ENCODE results near the gene NIN.

Gene NIN

DNA sequence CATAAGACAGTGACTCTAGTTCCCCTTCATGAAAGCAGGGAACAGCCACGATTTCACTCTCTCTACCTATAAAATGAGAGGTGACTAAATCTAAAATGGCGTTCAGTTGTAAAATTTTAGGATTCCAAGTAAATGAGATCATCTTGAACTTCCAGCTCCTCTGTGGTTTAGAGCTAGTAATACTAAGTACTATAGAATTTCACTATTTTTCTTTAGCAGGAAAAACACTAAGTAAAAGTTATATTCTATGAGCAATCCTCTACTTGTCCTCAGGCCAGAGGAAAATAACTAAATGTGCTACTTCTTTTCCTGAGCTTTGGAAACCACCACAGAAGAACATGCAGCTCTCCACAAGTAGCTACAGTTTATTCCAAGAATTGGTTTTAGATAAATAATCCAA is 55.6 kb downstream of the NIN start:
- TF ChIP-seq, protein P1, sequence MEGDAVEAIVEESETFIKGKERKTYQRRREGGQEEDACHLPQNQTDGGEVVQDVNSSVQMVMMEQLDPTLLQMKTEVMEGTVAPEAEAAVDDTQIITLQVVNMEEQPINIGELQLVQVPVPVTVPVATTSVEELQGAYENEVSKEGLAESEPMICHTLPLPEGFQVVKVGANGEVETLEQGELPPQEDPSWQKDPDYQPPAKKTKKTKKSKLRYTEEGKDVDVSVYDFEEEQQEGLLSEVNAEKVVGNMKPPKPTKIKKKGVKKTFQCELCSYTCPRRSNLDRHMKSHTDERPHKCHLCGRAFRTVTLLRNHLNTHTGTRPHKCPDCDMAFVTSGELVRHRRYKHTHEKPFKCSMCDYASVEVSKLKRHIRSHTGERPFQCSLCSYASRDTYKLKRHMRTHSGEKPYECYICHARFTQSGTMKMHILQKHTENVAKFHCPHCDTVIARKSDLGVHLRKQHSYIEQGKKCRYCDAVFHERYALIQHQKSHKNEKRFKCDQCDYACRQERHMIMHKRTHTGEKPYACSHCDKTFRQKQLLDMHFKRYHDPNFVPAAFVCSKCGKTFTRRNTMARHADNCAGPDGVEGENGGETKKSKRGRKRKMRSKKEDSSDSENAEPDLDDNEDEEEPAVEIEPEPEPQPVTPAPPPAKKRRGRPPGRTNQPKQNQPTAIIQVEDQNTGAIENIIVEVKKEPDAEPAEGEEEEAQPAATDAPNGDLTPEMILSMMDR (IDR thresholded peaks at IDR 0.05): no peak
- DNase-seq (ENCODE audit: low spot score): no peak
- H3K4me3 ChIP-seq: peak overlapping the region; percentile 37
- H3K27ac ChIP-seq: peak overlapping the region; percentile 72

DNA sequence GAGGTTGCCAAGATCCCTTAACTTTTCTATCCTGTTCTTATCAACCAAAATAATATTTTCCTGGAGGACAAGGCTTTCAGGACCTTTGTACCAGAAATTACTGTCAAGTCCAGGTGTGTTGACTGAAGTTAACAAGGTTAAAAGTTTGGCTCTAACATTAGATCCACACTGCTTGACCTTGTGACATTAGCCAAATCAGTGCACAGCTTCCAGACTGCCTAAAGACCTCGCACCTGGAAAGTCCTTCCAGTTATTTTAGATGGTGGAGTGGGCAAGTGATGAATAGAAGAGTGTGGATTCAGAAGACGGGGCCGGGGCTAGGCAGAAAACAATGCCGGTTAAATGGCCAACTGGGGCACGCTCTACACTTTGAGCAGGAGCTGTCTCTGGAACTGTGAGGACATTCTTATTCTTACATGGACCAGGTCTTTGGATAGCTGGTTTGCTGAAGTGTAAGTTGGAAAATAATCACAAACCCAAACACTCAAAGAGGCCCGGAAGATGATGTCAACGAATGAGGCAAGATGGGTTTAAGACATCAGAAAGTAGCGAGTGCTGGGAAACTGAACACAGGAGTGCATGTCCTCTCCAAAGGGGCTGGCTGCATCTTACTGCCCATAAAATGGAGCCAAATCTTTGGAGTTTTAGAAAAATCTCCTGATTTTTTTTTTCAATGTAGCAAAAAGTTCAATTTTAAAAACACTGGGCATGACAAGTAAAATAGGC is 56.3 kb downstream of the NIN start:
- Histone ChIP-seq H3K4me3 (peak overlapping the region; percentile 37), H3K27ac (peak overlapping the region; percentile 72)

DNA sequence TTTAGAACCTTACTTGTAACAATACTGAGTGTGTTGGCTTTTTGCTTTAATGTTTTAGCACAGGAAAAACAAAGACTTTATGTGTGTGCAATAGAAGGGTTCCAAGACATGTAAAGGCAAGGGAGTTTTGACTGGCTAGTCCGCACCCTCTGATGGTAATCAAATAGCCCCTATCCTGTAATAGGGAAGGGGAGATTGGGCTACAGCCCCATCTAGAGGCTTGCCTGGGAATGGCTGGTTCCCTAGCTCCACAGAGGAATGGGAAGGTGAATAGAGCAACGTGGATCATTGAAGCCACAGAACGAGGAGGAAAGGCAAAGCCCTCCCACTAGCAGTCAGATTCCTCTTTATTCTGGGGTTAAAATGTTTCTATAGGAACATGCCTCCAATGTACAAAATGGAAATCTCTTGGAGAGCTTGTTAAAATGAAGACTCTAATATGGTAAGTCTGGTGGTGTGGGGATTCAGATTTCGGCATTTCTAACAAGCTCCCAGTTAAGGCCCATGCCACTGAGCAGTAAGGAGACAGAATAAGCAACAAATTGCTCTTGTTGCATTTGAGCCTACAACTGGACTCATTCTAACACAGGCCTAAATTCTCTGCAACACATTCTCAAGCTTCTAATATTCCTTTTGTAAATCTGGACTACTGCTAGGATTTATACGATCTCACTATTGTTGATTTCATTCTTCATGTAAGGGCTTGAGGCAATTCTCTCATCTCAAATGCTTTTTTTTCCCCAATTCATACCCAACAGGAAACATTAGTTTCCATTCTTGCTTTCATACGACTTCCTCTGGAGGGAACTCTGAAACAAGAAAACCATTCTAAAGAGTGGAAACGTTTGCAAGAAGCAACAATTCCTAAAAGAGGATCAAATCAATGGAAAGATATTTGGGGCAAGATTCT is 57.1 kb downstream of the NIN start:
- TF ChIP-seq, protein P1 (IDR thresholded peaks at IDR 0.05): peak; percentile 64
- H3K4me3 ChIP-seq: no peak overlapping the region
- peak overlapping the region in 1 of 2 donors; percentile 72 for H3K27ac ChIP-seq
- no peak for DNase-seq (ENCODE audit: low spot score)

More for the DNA sequence above, 56.3 kb downstream of the NIN start:
- no peak for DNase-seq (ENCODE audit: low spot score)
- TF ChIP-seq, protein P1 (IDR thresholded peaks at IDR 0.05): no peak

DNA sequence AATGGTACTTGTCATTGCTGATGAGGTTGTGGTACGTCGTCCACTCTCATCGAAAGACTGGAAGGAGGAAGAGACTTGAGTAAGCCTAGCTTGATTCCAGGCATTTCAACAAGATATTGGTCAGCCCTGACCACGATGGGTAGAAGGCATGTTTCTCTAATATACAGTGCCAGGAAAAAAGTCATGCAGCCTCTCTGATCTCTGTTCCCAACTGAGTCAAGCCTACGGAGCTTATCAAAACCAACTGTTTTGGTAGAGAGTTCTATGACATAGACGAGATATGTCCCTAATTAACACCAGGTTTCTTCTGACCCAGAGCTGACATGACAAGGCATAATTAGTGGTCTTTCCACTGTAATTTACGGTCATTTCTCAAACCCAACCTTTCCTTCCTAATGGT is 58.5 kb downstream of the NIN start:
- no peak for DNase-seq (ENCODE audit: low spot score)
- H3K4me3 ChIP-seq: no peak overlapping the region
- TF ChIP-seq, protein P1 (IDR thresholded peaks at IDR 0.05): no peak
- no peak overlapping the region for H3K27ac ChIP-seq

DNA sequence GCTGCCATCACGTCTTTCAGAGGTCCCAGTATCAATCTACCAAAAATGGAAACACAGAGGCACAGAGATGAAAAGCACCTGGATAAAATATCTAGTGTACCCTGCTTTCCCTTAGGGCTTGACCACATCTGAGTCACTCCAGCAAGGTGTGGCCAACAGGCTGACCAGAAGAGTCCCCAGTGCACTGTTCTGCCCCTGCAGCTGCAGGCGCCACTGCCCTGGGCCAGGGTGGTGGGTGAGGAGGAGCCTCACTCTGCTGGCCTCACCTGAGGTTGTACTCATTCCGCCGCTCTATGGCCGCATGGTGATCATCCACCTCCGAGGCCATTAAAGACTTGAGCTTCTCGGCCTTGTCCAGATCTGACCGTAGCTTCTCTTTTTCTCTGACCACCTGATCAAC is 60.4 kb downstream of the NIN start:
- TF ChIP-seq, protein P1 (IDR thresholded peaks at IDR 0.05): no peak
- H3K4me3 ChIP-seq: no peak overlapping the region
- H3K27ac ChIP-seq: peak overlapping the region; percentile 71 to 82
- no peak for DNase-seq (ENCODE audit: low spot score)

DNA sequence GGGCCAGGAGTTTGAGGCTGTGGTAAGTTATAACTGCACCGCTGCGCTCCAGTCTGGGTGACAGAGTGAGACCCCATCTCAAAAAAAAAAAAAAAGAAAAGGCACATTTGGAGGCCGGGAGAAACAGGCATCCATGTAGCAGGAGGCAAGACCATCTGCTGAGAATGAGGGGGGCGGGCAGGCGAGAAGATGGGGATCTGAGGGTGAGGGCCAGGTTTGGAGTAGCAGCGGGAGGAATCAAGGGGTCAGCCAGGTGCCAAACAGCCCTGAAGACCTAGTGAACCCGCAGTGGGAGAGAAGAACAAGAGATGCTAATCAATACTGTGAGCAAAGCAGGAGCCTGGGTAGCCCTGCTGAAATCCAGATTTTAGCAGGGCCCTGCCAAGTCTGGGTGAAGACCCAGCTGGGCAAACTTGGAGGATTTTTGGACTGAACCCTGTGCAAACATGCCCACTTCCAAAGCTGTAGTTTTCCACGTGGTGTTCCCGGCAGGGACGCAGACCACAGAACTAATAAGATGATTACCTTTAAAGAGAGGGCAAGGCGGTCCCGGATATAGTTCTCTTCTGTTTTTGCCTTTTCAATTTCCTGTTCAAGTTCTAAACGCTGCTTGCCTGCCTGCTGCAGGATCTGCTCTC is 61.0 kb downstream of the NIN start:
- Histone ChIP-seq H3K27ac (peak overlapping the region; percentile 71 to 82), H3K4me3 (no peak overlapping the region)
- TF ChIP-seq, protein P1 (IDR thresholded peaks at IDR 0.05): no peak
- DNase-seq (ENCODE audit: low spot score): no peak
